Diencephalon (tissue), 1 donor: Measurements from ENCODE around the gene TBL3. TPM values are rescaled to one million over a fixed set of nuclear protein-coding genes. Genes with fewer than 3 reads are reported as not detected.

Experiments
- small RNA-seq: library from RNA; depleted of rRNA; stranded (forward); fragments of <200 nt; gene quantifications from one replicate; pipeline ENCODE3, GENCODE V24; 2014
- total RNA-seq: library from RNA; depleted of rRNA; stranded (reverse); fragments of >200 nt; gene quantifications from one replicate; pipeline ENCODE4 v1.2.3, GENCODE V29; 2014

The TBL3 gene
- total RNA-seq = 13.1 TPM

GRCh38 chr16:1971796-1972489 is at the start of gene TBL3:
TBL3 (plus strand) TSS chr16:1972053; CDS start chr16:1972165, 112 bp downstream.

GRCh38 chr16:1942810-1943726 is 28.8 kb upstream of the TBL3 start, which contains the start of gene MSRB1:
MSRB1 (minus strand) TSS chr16:1943199; CDS start chr16:1943156, 43 bp downstream.

GRCh38 chr16:1959269-1960039 is 12.4 kb upstream of the TBL3 start, which contains the start of gene NDUFB10:
NDUFB10 (plus strand) TSS chr16:1959538; CDS start chr16:1959625, 87 bp downstream.

GRCh38 chr16:1964506-1965395 is 7.1 kb upstream of the TBL3 start, which contains the start of gene RPS2:
RPS2 (minus strand) TSS chr16:1964826; CDS start chr16:1964625, 201 bp downstream.

GRCh38 chr16:1966460-1966859 is 5.4 kb upstream of the TBL3 start, which contains the start of gene RNF151:
RNF151 (plus strand) TSS chr16:1966856; CDS start chr16:1966882, 26 bp downstream.

GRCh38 chr16:1981398-1981836 is 9.6 kb downstream of the TBL3 start, which contains the start of gene NOXO1:
NOXO1 (minus strand) TSS chr16:1981469; CDS start chr16:1981179, 290 bp downstream.

GRCh38 chr16:1983544-1984346 is 11.9 kb downstream of the TBL3 start, which contains the start of gene GFER:
GFER (plus strand) TSS chr16:1984193; CDS start chr16:1984219, 26 bp downstream.

GRCh38 chr16:1989209-1990100 is 17.6 kb downstream of the TBL3 start, which contains the start of gene SYNGR3:
SYNGR3 (plus strand) TSS chr16:1989970; CDS start chr16:1990103, 133 bp downstream.

GRCh38 chr16:2009791-2010510 is 38.1 kb downstream of the TBL3 start, which contains the start of gene ZNF598:
ZNF598 (minus strand) TSS chr16:2009821.

GRCh38 chr16:2019518-2019920 is 47.7 kb downstream of the TBL3 start, which contains the start of gene NPW:
NPW (plus strand) TSS chr16:2019785.

GRCh38 chr16:2026461-2027023 is 54.7 kb downstream of the TBL3 start, which contains the start of gene NHERF2:
NHERF2 (plus strand) TSS chr16:2026902; CDS start chr16:2027006, 104 bp downstream.

Small RNA genes within 50 kb of the gene (small RNA-seq; reads per million reads assigned to genes)
- not detected for gene AC005363.2
- not detected for gene RN7SL219P
- not detected for gene SNORA10
- gene SNORA64 = not detected

Other genes with a start within 250 kb of the TBL3 start
- gene NME3, start 200.5 kb upstream of the TBL3 start, total RNA-seq = 23.8 TPM
- 12.0 TPM for gene EME2, start 199.2 kb upstream of the TBL3 start, total RNA-seq
- 34.4 TPM for gene MRPS34, start 198.9 kb upstream of the TBL3 start, total RNA-seq
- 44.5 TPM for gene SPSB3, start 189.5 kb upstream of the TBL3 start, total RNA-seq
- gene NUBP2, start 189.1 kb upstream of the TBL3 start, total RNA-seq = 36.2 TPM
- gene IGFALS, start 178.3 kb upstream of the TBL3 start, total RNA-seq = not detected
- gene HAGH, start 145.2 kb upstream of the TBL3 start, total RNA-seq = 67.4 TPM
- 44.3 TPM for gene FAHD1, start 144.8 kb upstream of the TBL3 start, total RNA-seq
- gene MEIOB, start 99.9 kb upstream of the TBL3 start, total RNA-seq = 1.8 TPM
- not detected for gene HS3ST6, start 53.6 kb upstream of the TBL3 start, total RNA-seq
- 6.7 TPM for gene MSRB1, start 28.9 kb upstream of the TBL3 start, total RNA-seq
- not detected for gene RPL3L, start 17.4 kb upstream of the TBL3 start, total RNA-seq
- gene NDUFB10, start 12.5 kb upstream of the TBL3 start, total RNA-seq = 93.0 TPM
- 1,359 TPM for gene RPS2, start 7.2 kb upstream of the TBL3 start, total RNA-seq
- not detected for gene RNF151, start 5.2 kb upstream of the TBL3 start, total RNA-seq
- gene NOXO1, start 9.4 kb downstream of the TBL3 start, total RNA-seq = 1.2 TPM
- 14.1 TPM for gene GFER, start 12.1 kb downstream of the TBL3 start, total RNA-seq
- 112 TPM for gene SYNGR3, start 17.9 kb downstream of the TBL3 start, total RNA-seq
- 7.8 TPM for gene ZNF598, start 37.8 kb downstream of the TBL3 start, total RNA-seq
- not detected for gene NPW, start 47.7 kb downstream of the TBL3 start, total RNA-seq
- gene NHERF2, start 54.8 kb downstream of the TBL3 start, total RNA-seq = 23.5 TPM
- 26.8 TPM for gene NTHL1, start 75.8 kb downstream of the TBL3 start, total RNA-seq
- gene TSC2, start 75.9 kb downstream of the TBL3 start, total RNA-seq = 70.4 TPM
- gene PKD1, start 163.8 kb downstream of the TBL3 start, total RNA-seq = 78.2 TPM
- 8.1 TPM for gene RAB26, start 176.6 kb downstream of the TBL3 start, total RNA-seq
- 23.5 TPM for gene TRAF7, start 183.7 kb downstream of the TBL3 start, total RNA-seq
- gene CASKIN1, start 224.6 kb downstream of the TBL3 start, total RNA-seq = 41.3 TPM
- 11.3 TPM for gene MLST8, start 233.4 kb downstream of the TBL3 start, total RNA-seq
- 6.2 TPM for gene BRICD5, start 238.8 kb downstream of the TBL3 start, total RNA-seq
- 17.5 TPM for gene PGP, start 242.8 kb downstream of the TBL3 start, total RNA-seq